NCI-H2196 (cell line): ENCODE data around the gene IMPG2.
"Not testable (repeated sequence)": the region's sequence is repeated elsewhere in the genome, so short reads cannot be mapped to it uniquely, and the experiment has no call there.

Experiments
- DNase-seq: peaks from one replicate; lab custom pipeline; 2025; ENCODE audit not compliant: unreplicated experiment; lab: John Stamatoyannopoulos, UW

The IMPG2 gene

DNA sequence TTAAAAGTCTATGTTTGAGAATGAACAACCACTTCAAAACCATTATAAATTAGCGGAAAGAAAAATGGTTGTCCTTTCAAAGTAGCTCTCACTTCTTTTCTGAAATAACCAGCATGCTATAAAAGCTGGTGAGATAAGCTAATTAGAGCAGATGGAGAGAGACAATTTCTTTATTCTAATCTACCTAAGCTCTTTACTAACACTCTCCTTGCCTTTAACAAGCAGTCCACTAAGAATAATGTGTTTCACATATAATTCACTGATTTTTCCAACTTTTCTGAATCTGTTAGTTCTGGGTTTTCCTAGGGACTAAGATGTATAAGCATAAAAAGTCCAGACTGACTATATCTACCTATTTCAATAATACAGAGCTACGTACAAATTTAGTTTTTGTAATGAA lies at the start of gene IMPG2:
IMPG2 (minus strand) TSS at position 101 of the 400 bp plus-strand sequence. CDS start 203 bp downstream, outside the sequence.
- DNase-seq, result no peak

DNA sequence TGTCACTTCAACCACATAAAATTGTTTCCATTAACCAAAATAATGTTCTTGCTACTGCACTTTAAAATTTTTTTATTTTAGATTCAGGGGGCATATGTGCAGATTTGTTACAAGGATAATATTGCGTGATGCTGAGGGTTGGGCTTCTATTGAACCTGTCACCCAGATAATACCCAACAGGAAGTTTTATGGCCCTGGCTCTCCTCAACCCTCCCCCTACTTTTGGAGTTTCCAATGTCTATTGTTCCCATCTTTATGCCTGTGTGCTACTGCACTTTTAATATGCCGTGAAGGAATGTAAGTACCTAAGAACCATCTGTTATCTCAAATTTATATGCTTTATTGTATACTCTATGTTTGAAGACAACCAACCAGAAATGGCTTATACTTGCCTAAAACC lies 42.0 kb upstream of the IMPG2 start:
- DNase-seq, result no peak

DNA sequence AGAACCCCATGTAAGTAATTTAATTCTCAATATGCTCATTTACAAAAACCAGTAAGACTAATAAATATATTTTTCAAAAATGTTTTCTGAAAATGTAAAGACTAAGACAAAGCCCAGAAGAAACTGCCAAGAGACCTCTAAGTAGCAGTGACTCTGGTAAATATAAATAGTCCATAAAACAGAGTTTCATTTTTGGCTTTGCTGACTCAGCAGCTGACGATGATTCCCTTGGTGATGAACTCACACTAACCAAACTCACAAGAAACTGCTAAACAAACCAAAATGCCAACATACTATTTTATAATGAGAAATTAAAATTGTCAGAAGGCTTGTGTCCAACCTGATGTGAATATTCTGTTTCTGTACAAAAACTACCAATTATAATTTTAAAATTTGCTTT lies 31.5 kb upstream of the IMPG2 start:
- no peak for DNase-seq

DNA sequence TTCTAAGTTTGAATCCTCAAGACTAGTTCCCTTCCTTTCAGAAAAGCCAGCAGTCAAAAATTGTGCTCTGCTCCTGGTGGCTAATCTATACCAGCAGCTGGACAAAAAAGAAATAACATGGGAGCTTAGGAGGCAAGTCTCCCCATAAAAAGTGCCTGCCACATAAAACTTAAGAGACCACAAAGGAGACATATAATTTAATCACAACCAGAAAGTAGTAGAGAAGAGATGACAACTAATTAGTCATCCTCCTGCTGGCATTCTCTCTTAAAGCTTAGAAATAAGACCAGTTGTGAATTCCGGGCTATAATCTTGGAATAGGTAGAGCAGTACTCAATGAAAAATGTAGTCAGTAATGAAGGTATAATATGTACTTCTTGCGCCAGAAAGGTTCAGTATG lies 20.2 kb upstream of the IMPG2 start:
- DNase-seq, result no peak

DNA sequence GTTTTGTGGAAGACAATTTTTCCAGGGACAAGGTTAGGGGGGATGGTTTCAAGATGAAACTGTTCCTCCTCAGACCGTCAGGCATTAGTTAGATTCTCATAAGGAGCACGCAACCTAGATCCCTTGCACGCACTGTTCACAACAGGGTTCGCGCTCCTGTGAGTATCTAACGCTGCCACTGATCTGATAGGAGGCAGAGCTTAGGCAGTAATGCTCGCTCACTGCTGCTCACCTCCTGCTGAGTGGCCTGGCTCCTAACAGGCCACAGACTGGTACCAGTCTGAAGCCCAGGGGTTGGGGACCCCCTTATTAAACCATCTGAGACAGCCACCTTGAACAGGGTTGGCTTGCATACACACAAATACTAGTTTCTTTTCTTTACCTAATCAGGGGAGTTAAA lies 13.5 kb upstream of the IMPG2 start:
- DNase-seq, result no peak

DNA sequence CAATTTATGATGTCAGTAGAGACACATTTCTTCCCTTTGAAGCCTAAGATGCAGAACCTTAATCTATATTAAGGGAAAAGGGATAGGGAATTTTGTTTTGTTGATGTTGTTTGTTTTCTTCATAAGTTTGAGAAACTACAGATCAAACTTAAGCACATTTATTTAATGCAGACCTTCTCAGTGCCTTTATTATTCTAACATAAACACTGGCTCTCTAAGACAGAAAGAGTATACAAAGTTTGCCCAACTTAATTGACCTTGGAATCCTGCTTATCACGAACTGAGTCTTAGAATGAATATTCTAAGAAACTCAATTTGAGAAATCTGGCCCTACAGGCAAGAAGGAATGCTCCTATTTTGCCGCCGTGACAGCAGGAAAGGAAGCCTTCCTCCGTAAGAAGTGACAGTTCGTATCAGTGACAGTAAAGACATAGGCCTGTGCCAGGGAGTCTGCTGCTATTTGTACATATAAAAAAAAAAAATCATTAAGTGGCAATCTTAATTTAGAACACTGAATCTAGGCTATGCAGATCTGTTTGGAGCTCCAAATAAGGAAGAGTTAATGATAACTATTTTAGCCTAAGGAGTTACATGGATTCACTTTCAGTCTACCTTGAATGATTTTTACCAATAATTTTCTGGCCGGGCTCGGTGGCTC lies 8.8 kb upstream of the IMPG2 start:
- DNase-seq, result no peak

DNA sequence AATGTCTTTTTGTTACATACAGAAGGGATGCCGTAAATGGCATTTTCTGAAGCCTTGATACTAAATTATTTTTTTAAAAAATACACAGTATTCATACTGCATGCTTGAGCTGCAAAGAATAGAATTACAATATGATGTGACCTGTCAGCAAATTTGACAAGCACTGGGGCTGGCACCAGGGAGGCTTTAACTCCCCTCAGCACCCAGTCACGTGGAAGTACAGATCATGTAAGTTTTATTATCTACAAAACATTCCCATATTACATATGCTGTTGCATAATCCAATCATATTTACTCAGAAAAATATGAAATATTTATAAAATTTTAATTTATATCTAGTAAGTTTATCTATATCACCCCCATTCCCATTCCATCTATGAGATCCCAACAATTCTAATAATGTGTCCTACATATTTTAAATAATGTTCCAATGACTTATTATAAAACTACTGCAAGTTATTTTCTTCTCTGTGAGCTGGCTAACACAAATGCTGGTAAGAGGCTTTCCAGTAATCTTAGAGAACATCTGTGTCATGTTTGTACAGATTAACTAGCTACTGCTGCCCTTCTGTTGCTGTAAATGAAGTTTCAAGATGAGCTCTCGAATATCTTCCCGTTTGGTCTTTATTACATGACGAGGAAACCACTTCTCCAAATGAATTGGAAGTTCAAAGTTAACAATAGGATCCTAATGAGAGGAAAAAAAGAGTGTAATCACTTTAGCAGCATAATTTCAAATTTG lies 5.2 kb upstream of the IMPG2 start:
- no peak for DNase-seq

DNA sequence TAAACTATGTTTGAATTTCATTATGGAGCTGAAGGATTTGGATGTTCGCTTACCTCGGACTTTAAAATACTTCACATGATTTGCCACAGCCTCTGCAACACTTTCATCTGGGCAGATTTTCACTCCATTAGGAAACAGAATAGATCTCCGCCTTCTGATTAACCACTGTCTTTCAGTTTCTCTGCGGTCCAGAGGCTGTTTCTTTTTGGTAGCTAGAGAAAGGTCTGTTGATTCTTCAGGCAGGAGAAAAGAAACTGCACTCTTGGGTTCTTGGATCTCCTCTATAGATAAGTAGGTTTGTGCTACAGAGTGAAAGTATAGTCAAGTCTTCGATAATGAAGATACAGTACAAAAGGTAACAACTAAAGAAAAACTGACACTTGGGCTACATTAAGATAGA lies 844 bp downstream of the IMPG2 start:
- DNase-seq, result no peak

DNA sequence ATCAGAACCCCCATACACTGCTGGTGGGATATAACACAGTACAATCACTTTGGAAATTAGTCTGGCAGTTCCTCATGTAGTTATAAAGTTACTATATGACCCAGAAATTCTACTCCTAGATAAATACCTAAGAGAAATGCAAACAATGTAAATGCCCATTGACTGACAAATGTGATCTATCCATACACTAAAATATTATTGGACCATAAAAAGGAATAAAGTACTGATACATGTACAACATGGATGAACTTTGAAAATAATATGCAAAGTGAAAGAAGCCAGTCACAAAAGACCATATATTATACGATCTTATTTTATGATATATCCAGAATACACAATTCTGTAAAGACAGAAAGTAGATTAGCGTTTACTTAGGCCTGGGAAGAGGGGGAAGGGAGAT lies 7.8 kb downstream of the IMPG2 start:
- no peak for DNase-seq

DNA sequence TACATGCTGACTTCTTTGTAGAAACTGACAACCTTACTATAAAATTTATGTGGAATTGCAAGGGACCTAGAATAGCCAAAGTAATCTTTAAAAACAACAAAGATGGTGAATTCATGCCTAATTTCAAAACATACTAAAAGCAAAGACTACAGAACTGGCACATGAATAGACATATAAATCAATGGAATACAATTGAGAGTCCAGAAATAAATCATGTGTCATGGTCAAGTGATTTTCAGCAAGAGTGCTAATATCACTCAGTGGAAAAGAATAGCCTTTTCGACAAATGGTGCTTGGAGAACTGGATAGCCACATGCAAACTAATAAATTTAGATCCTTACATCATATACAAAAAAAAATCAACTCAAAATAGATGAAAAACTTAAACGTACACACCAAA lies 8.7 kb downstream of the IMPG2 start:
- DNase-seq, result no peak

DNA sequence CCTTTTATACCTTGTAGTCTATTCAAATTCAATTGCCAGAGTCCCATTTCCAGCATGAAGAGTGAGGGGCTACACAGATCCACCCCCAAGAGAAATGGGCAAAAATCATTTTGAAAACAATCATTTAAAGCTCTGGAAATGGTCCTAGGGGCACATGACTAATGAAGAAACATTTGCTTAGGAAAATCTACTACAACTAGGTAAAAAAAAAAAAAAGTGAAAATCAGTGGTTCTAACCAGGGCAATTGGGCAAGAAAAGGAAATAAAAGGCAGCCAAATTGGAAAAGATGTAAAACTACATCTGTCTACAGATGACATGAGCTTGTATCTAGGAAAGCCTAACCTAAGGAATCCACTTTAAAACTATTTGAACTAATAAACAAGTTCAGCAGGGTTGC lies 9.4 kb downstream of the IMPG2 start:
- no peak for DNase-seq

DNA sequence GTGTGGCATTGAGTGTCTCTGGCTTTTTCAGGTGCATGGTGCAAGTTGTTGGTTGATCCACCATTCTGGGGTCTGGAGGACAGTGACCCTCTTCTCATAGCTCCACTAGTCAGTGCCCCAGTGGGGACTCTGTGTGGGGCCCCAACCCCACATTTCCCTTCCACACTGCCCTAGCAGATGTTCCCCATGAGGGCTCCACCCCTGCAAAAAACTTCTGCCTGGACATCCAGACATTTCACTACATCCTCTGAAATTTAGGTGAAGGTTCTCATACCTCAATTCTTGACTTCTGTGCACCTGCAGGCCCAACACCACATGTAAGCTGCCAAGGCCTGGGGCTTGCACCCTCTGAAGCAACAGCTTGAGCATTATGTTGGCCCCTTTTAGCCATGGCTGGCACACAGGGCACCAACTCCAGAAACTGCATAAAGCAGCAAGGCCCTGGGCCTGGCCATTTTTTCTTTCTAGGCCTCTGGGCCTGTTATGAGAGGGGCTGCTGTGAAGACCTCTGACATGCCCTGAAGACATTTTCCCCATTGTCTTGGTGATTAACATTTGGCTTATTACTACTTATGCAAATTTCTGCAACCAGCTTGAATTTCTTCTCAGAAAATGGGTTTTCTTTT lies 12.1 kb downstream of the IMPG2 start:
- not testable (repeated sequence) for DNase-seq

DNA sequence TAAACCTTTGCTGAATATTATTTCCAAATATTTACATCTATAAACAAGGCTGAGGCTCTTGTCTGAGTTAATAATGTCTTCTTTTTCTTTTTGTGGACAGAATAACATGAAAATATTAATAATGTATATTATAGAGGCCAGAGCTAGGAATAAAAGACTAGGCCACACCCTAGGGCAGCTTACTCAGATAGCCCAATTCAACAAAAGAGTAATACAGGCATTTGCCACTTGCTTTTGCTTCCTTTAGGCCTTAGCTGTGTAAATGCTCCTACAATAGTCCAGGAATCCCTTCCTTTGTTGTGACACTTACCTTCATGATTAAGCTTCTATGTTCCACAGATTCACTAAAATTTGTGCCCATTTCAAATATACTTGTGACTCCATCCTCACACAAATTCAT lies 16.5 kb downstream of the IMPG2 start:
- DNase-seq, result no peak

DNA sequence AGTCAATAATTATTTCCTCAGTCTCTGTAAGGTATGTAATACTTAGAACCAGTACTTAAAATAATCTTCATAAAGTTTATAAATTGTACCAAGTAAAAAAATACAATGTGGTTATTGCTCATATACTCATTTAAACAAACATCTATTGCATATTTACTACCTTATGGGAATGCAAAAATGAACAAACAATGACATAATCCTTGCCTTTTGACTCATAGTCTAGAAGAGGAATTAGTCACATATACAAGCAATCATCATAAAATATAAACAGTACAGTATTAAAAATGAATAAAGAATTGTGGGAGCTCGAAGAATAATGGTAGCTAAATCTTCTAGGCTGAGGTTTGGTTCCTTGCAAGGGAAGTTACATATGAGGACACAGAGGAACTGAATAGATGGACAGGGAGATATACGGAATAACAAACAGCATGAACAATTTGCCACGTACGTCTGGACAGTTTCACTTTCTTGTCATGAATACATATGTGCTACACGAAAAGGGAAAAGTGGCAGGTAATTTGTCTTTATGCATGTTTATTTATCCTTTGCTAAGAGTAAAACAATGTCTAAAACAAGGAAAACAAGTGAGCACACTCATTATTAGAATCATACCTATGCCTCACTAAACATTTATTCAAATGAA lies 17.2 kb downstream of the IMPG2 start:
- no peak for DNase-seq

DNA sequence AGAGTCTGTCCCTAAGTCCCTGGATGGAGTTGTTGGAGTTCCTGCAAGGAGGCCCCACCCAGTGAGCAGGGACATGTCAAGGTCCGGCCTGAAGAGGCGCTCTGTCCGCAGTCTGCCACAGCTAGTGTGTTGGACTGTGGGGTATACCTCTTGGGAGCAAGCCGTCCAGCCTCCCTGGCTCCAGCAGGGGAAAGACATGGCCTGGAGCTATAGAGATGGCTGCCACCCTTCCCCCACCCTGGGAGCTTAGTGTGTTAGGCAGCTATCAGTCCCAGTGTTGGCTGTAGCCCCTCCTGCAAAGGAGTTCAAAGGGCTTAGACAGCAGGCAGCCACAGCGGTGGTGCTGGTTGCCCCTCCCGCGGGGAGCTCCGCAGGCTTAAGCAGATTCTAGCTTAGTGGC lies 20.3 kb downstream of the IMPG2 start:
- DNase-seq, result no peak

DNA sequence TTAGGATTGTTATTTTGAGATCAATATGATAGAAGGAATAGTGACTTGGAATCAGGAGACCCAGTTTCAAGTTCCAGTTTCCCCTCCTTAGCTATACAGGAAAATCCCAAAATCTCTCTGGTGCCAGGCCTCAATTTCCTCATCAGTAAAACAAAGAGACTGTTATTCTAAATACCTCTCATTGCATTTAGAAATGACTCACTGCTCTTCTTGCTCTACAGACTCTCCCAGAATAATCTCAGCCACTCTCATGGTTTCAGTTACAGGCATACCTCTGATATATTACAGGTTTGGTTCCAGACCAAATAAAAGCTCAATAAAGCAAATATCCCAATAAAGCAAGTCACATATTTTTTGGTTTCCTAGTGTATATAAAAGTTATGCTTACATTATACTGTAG lies 28.3 kb downstream of the IMPG2 start:
- no peak for DNase-seq

DNA sequence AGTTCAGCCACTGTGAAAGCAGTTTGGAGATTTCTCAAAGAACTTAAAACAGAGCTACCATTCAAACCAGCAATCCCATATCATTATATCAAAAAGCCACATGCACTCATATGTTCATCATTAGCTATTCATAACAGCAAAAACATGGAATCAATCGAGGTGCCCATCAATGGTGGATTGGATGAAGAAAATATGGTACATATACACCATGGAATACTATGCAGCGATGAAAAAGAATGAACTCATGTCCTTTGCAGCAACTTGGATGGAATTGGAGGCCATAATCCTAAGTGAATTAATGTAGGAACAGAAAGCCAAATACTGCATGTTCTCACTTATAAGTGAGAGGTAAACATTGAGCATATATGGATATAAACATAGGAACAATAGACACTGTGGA lies 32.1 kb downstream of the IMPG2 start:
- DNase-seq, result no peak

DNA sequence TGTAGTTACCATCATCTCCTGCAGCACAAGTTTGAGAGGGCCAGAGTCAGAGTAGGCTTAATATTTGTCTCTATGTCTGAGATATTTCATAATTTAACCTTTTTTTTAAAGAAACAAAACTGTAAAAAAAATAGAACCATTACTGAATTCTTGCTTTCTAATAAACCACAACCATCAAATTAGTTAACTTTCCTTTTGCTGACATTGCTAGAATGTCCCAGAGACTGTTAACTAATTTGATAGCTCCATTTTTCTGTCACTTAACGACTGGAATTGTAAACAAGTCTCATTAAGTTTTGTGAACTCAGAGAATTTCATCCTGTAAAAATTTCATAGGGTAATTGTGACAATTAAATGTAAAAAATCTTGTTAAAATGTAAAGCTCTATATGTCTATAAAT lies 35.6 kb downstream of the IMPG2 start:
- no peak for DNase-seq

DNA sequence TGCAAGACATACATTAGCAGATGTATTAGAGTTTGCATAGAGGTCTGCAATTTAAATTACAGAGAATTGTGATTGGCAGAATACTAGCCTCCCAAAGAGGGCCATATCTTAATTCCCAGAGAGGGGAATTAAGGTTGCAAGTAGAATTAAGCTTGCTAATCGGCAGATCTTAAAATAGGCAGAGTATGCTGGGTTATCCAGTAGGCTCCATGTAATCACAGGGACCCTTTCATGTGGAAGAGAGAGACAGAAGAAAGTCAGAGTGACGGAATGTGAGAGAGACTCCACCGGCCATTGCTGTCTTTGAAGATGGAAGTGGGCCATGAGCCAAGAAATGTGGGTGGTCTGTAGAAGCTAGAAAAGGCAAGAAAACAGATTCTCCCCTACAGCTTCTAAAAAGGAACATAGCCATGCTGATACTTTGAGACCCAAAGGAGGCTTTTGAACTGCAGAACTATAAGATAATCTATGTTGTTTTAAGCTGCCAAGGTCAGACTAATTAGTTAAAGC lies 38.8 kb downstream of the IMPG2 start:
- DNase-seq, result no peak

DNA sequence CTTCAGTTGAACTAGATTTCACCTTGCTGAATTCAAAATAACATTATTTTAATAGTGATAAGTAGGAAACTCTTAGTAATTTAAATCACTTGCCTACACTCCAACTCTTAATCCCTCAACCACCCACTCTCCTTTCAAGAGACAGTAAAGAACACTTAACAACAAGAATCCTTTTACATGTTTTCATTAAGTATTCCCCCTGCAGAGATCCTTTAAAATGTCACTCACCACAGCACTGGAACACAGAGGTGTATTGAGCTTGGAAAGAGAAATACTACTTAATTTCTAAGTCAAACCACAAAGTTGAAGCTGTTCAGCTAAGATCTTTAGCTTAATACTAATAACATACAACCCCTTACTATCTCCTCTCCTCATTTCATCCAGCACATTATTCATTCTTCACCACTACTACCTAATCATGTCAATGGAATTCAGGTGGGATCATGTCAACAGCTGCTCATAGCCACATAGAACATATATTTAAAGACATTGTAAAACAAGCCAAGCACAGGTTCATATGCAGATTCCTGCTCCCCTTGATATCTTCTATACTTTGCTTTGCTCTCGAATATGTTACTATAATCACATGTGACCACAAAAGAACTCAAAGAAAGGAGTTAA lies 40.5 kb downstream of the IMPG2 start:
- no peak for DNase-seq

DNA sequence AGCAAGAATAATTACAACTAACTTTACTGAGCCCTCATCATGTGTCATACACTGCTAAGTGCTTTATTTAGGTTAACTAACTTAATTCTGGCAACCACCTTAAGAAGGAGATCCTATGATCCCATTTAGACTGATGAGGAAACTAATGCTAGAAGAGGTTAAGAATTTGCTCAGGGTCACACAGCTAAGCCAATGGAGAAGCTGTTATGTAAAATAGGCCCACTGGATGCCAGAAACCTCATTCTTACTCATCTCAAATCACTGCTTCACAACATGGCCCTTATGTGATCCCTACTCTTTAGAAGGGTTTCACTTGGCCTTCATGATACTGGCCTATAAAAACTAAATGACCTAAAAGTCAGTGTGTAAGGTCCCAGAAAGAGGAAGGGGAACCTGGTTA lies 41.2 kb downstream of the IMPG2 start:
- DNase-seq, result no peak
